Measurements from ENCODE around the gene SPEM3. TPM values are rescaled to one million over a fixed set of nuclear protein-coding genes. Genes with fewer than 3 reads are reported as not detected.

Gene SPEM3
- total and polyA plus RNA-seq, 2 of the 13 experiments (the other 11 are each of a cell fraction or from before 2014, with no cell fraction given), result not detected

GRCh38 chr17:7394452-7395191, 34.0 kb upstream of the SPEM3 start, which contains the start of gene PLSCR3:
PLSCR3 (minus strand) TSS chr17:7394525; CDS start chr17:7394110, 415 bp downstream.
- ChIA-PET POLR2A (interaction anchor here (0.7 to 2.4 kb wide), 11 partner anchors 9 to 293 kb away, joined by 3 to 76 read pairs (median 4); partner anchors contain the start of genes CHRNB1, NEURL4, POLR2A and SLC35G6), CTCF (ENCODE audit: low intra/inter-chr PET ratio, low total read pairs) (no interaction called here)
- no peaks in the 10 kb centered on the region for H3K9me3 ChIP-seq (ENCODE audit: low read length)
- no peaks in the 10 kb centered on the region for H3K79me2 ChIP-seq (ENCODE audit: insufficient read depth, low read length)
- H3K27ac ChIP-seq (ENCODE audit: extremely low read length, insufficient read depth, low read length), result peak within 1 kb of the TSS; percentile 76
- H3K27me3 ChIP-seq (ENCODE audit: control insufficient read depth in 1 of 2, insufficient read depth in 2 of 2, low read length in 2 of 2), result no peaks in the 10 kb centered on the region
- TSS peak; percentile 84 for BruUV-seq (replicated peaks)
- H3K36me3 ChIP-seq (replicated peaks in 1 of 2; ENCODE audit: control insufficient read depth in 1 of 2, insufficient read depth in 2 of 2, low read length in 2 of 2), result peaks cover 0 to 2% of the 10 kb centered on the region in 2 experiments; a peak in 2 of 5 replicates
- H3K4me1 ChIP-seq (ENCODE audit: insufficient read depth, low read length), result peaks cover 14% of the 10 kb centered on the region
- peak within 1 kb of the TSS; percentile 88 for H3K4me2 ChIP-seq (ENCODE audit: low read depth, low read length)
- FAIRE-seq (no peak), DNase-seq (ENCODE audit: low spot score) (peak; percentile 75), ATAC-seq (peak; percentile 91)
- peak within 1 kb of the TSS; percentile 68 to 90 (median 84) for H3K4me3 ChIP-seq (replicated peaks in 1 of 3; ENCODE audit: insufficient read depth in 1 of 3, low read depth in 2 of 3, low read length in 3 of 3)
- no peak within 1 kb of the TSS for H2AFZ ChIP-seq (ENCODE audit: low read length)
- peak within 1 kb of the TSS; percentile 76 for H3K9ac ChIP-seq (ENCODE audit: insufficient read depth, low read depth, low read length)
- WGBS (ENCODE audit: low lambda C conversion rate), result 8% methylated on average over 5 of the region's 71 CpGs
- in situ Hi-C loops (cut with HindIII; ENCODE audit: extremely low pct_ligation_motif_present, low pct_unique_long_range_greater_than_20kb), result no loop called here
- intact Hi-C loops (cut with micrococcal nuclease; ENCODE audit: unreplicated experiment), result no loop called here
- no peaks in the 10 kb centered on the region for H4K20me1 ChIP-seq (ENCODE audit: insufficient read depth, low read length)
- TF ChIP-seq ISX (CRISPR knock-in tag; conservative IDR thresholded peaks at IDR 0.05) (no peak), ZSCAN31 (CRISPR knock-in tag; IDR thresholded peaks at IDR 0.05; ENCODE audit: low read depth) (peak; percentile 82), SAP130 (CRISPR knock-in tag; IDR thresholded peaks at IDR 0.05; ENCODE audit: low read depth) (peak; percentile 75), KAT7 (CRISPR knock-in tag; IDR thresholded peaks at IDR 0.05; ENCODE audit: borderline replicate concordance) (no peak), ZNF24 (IDR thresholded peaks at IDR 0.05) (no peak), ZNF652 (CRISPR knock-in tag; IDR thresholded peaks at IDR 0.05; ENCODE audit: borderline replicate concordance, low read depth) (no peak), ZNF713 (CRISPR knock-in tag; IDR thresholded peaks at IDR 0.05) (no peak), ZFX (CRISPR knock-in tag; IDR thresholded peaks at IDR 0.05; ENCODE audit: low read depth) (peak; percentile 78), ZNF816 (CRISPR knock-in tag; IDR thresholded peaks at IDR 0.05; ENCODE audit: borderline replicate concordance) (no peak; the same call in 1 of the 2 replicates), ZNF382 (CRISPR knock-in tag; IDR thresholded peaks at IDR 0.05; ENCODE audit: borderline replicate concordance) (no peak), TGIF2 (CRISPR knock-in tag; IDR thresholded peaks at IDR 0.05) (no peak), PRMT3 (CRISPR knock-in tag; IDR thresholded peaks at IDR 0.05; ENCODE audit: borderline replicate concordance, low read depth) (no peak), ZNF251 (CRISPR knock-in tag; IDR thresholded peaks at IDR 0.05) (no peak), ZNF547 (CRISPR knock-in tag; IDR thresholded peaks at IDR 0.05) (peak; percentile 73; the same call in 1 of the 2 replicates), PAX8 (CRISPR knock-in tag; IDR thresholded peaks at IDR 0.05; ENCODE audit: borderline replicate concordance) (0 out of 2 replicates have a peak, but pooled peaks have one; percentile 15), TOPORS (CRISPR knock-in tag; IDR thresholded peaks at IDR 0.05) (peak; percentile 73; the same call in 1 of the 2 replicates), SOX5 (CRISPR knock-in tag; IDR thresholded peaks at IDR 0.05; ENCODE audit: borderline replicate concordance) (peak; percentile 48; the same call in 1 of the 2 replicates), MTA3 (CRISPR knock-in tag; IDR thresholded peaks at IDR 0.05) (no peak), ZFP36L2 (CRISPR knock-in tag; IDR thresholded peaks at IDR 0.05) (no peak), ZNF224 (CRISPR knock-in tag; IDR thresholded peaks at IDR 0.05) (no peak), ZNF34 (CRISPR knock-in tag; IDR thresholded peaks at IDR 0.05; ENCODE audit: borderline replicate concordance) (no peak), JUNB (CRISPR knock-in tag; IDR thresholded peaks at IDR 0.05; ENCODE audit: borderline replicate concordance) (no peak)
- TF ChIP-seq, protein P1, sequence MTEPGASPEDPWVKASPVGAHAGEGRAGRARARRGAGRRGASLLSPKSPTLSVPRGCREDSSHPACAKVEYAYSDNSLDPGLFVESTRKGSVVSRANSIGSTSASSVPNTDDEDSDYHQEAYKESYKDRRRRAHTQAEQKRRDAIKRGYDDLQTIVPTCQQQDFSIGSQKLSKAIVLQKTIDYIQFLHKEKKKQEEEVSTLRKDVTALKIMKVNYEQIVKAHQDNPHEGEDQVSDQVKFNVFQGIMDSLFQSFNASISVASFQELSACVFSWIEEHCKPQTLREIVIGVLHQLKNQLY (CRISPR knock-in tag; IDR thresholded peaks at IDR 0.05), result no peak
- TF ChIP-seq, protein P2, sequence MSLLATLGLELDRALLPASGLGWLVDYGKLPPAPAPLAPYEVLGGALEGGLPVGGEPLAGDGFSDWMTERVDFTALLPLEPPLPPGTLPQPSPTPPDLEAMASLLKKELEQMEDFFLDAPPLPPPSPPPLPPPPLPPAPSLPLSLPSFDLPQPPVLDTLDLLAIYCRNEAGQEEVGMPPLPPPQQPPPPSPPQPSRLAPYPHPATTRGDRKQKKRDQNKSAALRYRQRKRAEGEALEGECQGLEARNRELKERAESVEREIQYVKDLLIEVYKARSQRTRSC (CRISPR knock-in tag; IDR thresholded peaks at IDR 0.05; ENCODE audit: low read depth), result no peak

Data from HepG2 (cell line).